Stimulated activated naive CD8-positive, alpha-beta T cell treated with anti-CD3 and anti-CD28 coated beads, Interleukin-15, Interleukin-2, amounts not matched to agents 100 ng/mL and 50 ng/mL, for 24 hours (primary cell): ENCODE measurements around the gene PNPO.
"Not testable (repeated sequence)": the region's sequence is repeated elsewhere in the genome, so short reads cannot be mapped to it uniquely, and the experiment has no call there.

Experiments used
- H3K27ac Mint-ChIP-seq: one replicate; pipeline ENCODE4 v1.8.0; 2021; ENCODE audit warnings: mild to moderate bottlenecking, mixed read lengths
- H3K27me3 Mint-ChIP-seq: one replicate; pipeline ENCODE4 v1.8.0; 2021; ENCODE audit warnings: mixed read lengths
- H3K36me3 Mint-ChIP-seq: one replicate; pipeline ENCODE4 v1.8.0; 2021; ENCODE audit warnings: low read depth, mixed read lengths
- H3K4me1 Mint-ChIP-seq: one replicate; pipeline ENCODE4 v1.8.0; 2021; ENCODE audit warnings: low read depth, mixed read lengths
- H3K4me3 Mint-ChIP-seq: one replicate; pipeline ENCODE4 v1.8.0; 2021; ENCODE audit warnings: mild to moderate bottlenecking, mixed read lengths
- H3K9me3 Mint-ChIP-seq: one replicate; pipeline ENCODE4 v1.8.0; 2021; ENCODE audit warnings: mixed read lengths

PNPO gene

DNA sequence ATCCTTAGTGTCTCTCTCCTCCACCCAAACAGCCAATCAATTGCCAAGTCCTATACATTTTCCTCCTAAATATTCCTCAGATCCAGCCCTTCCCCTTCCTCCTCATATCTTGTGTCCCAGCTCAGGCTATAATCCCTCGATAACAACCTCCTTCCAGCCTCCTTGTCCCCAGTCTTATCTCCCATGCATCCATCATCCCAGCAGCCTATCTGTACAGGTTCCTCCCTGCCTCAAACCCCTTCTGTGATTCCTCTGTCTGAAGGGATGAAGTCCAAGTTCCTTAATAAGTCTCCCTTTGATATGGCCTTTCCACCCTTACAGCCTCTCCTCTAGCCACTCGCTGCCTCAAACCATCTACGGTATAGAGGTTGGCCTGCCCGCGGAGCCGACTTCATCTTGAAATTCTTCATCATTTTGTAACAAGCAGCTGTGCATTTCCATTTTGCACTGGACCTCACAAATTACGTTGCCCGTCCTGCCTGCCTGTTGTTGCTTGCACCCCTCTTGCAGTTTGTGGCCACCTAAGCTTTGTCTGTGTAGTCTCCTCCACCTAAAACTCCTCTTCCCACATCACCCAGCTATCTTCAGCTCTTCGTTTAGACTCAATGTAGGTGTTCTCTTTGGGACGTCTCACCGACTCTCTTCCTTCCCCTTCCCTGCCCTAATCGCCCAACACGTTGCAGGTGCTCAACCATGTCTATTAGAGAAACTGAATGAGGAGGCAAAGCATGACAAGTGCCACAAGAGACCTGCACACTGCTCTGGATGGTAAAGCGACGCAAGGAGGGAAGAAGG is 28.8 kb downstream of the PNPO start:
- Mint-ChIP-seq H3K9me3 (no peaks in the 10 kb centered on the region), H3K4me1 (peaks cover 21% of the 10 kb centered on the region), H3K27me3 (no peaks in the 10 kb centered on the region), H3K4me3 (peak overlapping the region; percentile 92), H3K27ac (peak overlapping the region; percentile 82), H3K36me3 (peaks cover 21% of the 10 kb centered on the region)

DNA sequence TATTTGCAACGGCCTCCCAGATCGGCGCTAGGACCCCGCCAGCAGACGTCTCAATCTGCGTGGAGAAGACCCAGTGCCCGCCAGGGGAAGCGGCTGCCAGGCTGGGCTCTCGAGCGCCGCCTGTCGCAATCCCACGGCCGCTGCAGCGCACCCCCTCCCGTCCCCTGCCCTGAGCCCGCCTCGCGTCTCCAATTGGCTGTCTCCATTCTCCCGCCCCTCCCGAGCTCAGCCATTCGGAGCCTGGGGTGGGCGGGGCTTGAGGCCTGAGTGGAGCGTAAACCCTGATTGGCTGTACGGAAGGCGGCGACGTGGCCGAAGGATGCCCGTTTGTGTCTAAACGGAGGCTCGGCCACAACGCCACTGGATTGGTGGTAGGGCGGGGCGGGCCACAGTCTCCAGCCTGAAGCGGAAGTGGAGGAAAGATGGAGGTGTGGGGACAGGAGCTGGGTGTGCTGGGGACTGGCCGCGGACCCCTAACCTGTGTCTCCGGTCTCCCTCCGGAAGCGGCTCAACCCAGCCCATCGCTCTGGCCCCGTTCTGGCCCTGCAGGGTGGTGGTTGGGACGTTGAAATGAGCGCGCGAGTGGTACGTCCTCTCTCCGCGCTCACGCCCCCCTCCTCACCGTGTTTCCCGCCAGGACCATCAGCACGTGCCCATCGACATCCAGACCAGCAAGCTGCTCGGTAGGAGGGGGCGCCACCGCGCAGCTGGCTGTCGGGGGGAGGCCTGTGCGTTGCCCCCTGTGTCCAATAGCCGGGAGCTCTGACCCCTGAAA is 29.5 kb downstream of the PNPO start, which contains the start of gene CDK5RAP3:
CDK5RAP3 (plus strand) TSS at position 389 of the 775 bp plus-strand sequence; CDS start at position 423, 34 bp downstream.
- H3K4me3 Mint-ChIP-seq, result peak within 1 kb of the TSS; percentile 92
- H3K27ac Mint-ChIP-seq, result peak within 1 kb of the TSS; percentile 87
- peaks cover 28% of the 10 kb centered on the region for H3K36me3 Mint-ChIP-seq
- H3K9me3 Mint-ChIP-seq, result no peaks in the 10 kb centered on the region
- H3K27me3 Mint-ChIP-seq, result no peaks in the 10 kb centered on the region
- H3K4me1 Mint-ChIP-seq, result peaks cover 21% of the 10 kb centered on the region

DNA sequence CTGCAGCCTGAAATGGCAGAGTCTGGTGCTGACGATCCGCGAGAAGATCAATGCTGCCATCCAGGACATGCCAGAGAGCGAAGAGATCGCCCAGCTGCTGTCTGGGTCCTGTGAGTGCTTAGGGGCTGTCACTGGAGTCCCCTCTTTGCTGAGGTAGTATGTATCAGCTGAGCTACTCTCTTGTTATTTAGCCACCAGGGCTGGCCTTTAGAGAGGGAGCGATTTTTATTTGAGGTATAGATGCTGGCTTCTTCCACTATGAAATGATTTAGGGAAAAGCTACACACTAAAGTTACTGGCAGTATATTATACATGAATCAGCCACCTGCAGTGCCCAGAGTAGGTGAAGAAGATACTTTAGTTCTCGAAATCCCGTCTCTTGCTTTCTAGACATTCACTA is 32.2 kb downstream of the PNPO start:
- Mint-ChIP-seq H3K36me3 (peaks cover 41% of the 10 kb centered on the region), H3K9me3 (no peaks in the 10 kb centered on the region), H3K4me1 (peaks cover 21% of the 10 kb centered on the region), H3K27ac (no peak overlapping the region), H3K4me3 (no peak overlapping the region), H3K27me3 (no peaks in the 10 kb centered on the region)

DNA sequence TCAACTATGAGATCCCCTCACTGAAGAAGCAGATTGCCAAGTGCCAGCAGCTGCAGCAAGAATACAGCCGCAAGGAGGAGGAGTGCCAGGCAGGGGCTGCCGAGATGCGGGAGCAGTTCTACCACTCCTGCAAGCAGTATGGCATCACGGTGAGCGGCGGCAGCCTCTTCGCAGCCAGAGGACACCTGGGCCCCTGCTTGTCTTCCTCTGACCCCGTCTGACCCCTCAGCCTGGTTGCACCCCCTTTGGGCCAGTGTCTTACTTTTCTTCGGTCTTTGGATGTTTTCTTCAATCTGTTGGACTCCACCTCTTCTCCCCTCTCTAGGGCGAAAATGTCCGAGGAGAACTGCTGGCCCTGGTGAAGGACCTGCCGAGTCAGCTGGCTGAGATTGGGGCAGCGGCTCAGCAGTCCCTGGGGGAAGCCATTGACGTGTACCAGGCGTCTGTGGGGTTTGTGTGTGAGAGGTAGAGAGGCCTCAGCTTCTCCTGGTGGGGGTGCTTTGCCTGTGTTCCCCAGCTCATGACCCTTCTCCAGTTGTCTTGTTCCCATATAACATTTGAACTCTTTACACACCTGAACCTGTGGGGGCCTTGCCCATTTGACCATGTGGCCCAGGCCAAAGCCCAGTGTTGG is 33.9 kb downstream of the PNPO start:
- H3K27ac Mint-ChIP-seq, result no peak overlapping the region
- H3K9me3 Mint-ChIP-seq, result no peaks in the 10 kb centered on the region
- H3K36me3 Mint-ChIP-seq, result peaks cover 57% of the 10 kb centered on the region
- no peak overlapping the region for H3K4me3 Mint-ChIP-seq
- no peaks in the 10 kb centered on the region for H3K27me3 Mint-ChIP-seq
- H3K4me1 Mint-ChIP-seq, result peaks cover 13% of the 10 kb centered on the region

DNA sequence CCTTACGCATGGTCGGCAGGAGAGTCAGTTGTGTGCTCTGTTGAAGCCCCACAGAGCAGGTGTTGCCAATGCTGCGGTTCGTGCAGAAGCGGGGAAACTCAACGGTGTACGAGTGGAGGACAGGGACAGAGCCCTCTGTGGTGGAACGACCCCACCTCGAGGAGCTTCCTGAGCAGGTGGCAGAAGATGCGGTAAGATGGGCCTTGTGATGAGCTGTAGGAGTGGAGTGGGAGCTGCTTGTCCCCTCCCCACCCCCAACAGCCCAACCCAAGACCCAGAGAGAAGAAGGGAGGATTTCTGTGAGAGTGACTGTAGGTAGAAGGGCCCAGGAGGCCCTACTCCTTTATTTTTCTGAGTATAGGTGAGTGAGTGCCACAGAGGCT is 34.4 kb downstream of the PNPO start:
- H3K4me1 Mint-ChIP-seq, result peaks cover 10% of the 10 kb centered on the region

DNA sequence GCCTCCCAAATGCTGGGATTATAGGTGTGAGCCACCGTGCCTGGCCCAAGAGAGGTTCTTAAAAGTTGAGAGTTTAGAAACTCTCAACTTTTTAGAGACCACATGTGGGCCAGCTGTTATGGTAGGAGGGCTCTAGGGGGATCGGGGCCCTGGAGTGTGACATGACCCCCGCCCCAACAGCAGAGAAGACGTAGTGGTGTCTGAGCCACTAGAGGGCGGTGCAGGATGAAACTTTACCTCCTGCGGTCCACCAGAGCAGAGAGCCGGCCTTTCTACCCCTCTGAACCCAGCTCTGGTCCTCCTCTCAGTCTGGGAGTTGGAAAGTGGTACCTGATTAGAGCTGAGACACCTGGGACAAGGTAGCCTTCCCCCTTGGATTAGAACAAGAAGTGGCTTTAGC is 37.0 kb downstream of the PNPO start:
- Mint-ChIP-seq H3K36me3 (peaks cover 62% of the 10 kb centered on the region), H3K27me3 (no peaks in the 10 kb centered on the region), H3K4me1 (no peaks in the 10 kb centered on the region), H3K9me3 (no peaks in the 10 kb centered on the region), H3K27ac (no peak overlapping the region), H3K4me3 (no peak overlapping the region)

More for the DNA sequence above, 34.4 kb downstream of the PNPO start:
- Mint-ChIP-seq H3K9me3 (no peaks in the 10 kb centered on the region), H3K4me3 (no peak overlapping the region), H3K27ac (no peak overlapping the region), H3K36me3 (peaks cover 62% of the 10 kb centered on the region), H3K27me3 (no peaks in the 10 kb centered on the region)

DNA sequence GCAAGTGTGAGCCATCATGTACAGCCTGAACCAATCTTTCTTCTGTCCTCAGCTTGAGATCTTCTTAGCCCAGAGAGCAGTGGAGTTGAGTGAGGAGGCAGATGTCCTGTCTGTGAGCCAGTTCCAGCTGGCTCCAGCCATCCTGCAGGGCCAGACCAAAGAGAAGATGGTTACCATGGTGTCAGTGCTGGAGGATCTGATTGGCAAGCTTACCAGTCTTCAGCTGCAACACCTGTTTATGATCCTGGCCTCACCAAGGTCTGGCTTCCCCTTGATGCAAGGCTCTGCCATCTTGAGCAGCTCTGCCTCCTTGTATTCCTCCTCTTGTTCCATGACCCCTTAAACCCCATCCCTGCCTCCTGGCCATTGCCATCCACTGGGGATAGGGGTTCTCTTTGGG is 39.2 kb downstream of the PNPO start:
- Mint-ChIP-seq H3K27ac (no peak overlapping the region), H3K4me1 (no peaks in the 10 kb centered on the region), H3K4me3 (no peak overlapping the region), H3K9me3 (no peaks in the 10 kb centered on the region), H3K36me3 (peaks cover 54% of the 10 kb centered on the region), H3K27me3 (no peaks in the 10 kb centered on the region)

DNA sequence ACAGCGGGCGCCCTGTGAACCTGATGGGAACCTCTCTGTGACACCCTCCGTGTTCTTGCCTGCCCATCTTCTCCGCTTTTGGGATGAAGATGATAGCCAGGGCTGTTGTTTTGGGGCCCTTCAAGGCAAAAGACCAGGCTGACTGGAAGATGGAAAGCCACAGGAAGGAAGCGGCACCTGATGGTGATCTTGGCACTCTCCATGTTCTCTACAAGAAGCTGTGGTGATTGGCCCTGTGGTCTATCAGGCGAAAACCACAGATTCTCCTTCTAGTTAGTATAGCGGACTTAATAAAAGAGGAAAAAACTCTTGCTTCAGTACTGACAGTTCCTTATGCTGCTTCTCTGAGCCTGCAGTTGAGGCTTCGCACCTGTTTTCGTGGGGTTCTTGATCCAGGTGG is 40.1 kb downstream of the PNPO start:
- no peaks in the 10 kb centered on the region for H3K27me3 Mint-ChIP-seq
- H3K4me3 Mint-ChIP-seq, result no peak overlapping the region
- H3K4me1 Mint-ChIP-seq, result no peaks in the 10 kb centered on the region
- H3K27ac Mint-ChIP-seq, result no peak overlapping the region
- H3K9me3 Mint-ChIP-seq, result no peaks in the 10 kb centered on the region
- peaks cover 49% of the 10 kb centered on the region for H3K36me3 Mint-ChIP-seq

DNA sequence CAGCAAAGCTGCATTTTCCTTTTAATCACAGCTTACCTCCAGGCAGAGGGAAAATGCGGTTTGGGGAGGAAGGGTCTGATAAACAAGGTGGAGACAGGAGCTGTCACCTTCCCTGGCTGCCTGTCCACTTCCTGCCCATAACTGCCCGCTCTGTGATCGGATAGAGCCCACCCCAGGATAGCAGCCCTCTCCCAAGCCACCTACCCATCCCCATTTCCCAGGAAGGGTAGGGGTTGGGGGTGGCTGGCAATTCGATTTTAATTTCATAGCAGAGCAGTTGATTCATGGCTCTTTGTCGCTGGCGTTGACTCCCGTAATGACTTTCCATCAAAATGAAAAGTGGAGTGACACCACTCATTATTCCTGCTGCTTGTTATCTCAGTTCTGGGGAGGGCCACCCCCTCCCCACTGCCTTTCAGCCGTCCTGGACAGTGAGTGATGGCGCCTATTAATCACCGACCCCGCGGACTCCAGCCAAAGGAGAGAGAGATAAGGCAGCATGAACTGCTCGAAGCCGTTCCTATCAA is 40.8 kb downstream of the PNPO start:
- H3K9me3 Mint-ChIP-seq, result no peaks in the 10 kb centered on the region
- no peaks in the 10 kb centered on the region for H3K27me3 Mint-ChIP-seq
- no peak overlapping the region for H3K27ac Mint-ChIP-seq
- no peaks in the 10 kb centered on the region for H3K4me1 Mint-ChIP-seq
- peaks cover 45% of the 10 kb centered on the region for H3K36me3 Mint-ChIP-seq
- no peak overlapping the region for H3K4me3 Mint-ChIP-seq

DNA sequence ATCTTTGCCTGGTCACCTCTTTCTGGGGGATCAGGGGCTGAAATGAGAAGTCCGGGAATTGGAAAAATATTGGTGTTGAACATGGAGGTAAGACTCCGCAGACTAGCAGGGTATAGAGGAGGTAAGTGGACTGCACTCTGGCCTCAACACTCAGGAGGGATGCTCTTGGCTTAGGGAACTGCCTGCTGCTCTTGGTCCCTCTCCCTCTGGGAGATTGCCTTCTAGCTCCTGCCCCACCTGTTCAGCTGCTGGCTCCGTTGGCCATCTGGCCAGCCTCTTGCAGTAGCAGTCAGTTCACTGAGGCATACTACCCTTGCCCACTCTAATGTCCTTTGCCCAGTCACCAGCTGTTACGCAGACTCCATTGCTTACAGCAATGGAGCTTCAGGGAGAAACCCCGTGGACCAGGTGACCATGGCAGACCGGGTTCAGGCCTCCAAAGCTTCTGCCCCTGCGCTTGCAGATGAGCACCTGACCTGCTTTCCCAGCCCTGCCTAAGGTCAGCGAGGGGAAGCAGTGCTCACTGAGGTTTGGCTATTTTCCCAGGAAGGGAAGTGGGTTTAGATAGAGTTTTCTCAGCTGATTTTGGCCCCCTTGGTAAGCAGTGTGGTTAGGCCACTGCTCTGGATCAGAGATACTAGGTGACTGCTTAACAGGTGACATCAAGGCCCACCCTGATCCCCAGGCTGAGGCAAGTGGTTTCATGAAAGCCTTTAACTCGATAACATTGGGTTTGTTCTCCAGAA is 41.4 kb downstream of the PNPO start:
- no peak overlapping the region for H3K27ac Mint-ChIP-seq
- no peaks in the 10 kb centered on the region for H3K27me3 Mint-ChIP-seq
- H3K4me1 Mint-ChIP-seq, result no peaks in the 10 kb centered on the region
- H3K9me3 Mint-ChIP-seq, result no peaks in the 10 kb centered on the region
- peaks cover 38% of the 10 kb centered on the region for H3K36me3 Mint-ChIP-seq
- H3K4me3 Mint-ChIP-seq, result no peak overlapping the region

DNA sequence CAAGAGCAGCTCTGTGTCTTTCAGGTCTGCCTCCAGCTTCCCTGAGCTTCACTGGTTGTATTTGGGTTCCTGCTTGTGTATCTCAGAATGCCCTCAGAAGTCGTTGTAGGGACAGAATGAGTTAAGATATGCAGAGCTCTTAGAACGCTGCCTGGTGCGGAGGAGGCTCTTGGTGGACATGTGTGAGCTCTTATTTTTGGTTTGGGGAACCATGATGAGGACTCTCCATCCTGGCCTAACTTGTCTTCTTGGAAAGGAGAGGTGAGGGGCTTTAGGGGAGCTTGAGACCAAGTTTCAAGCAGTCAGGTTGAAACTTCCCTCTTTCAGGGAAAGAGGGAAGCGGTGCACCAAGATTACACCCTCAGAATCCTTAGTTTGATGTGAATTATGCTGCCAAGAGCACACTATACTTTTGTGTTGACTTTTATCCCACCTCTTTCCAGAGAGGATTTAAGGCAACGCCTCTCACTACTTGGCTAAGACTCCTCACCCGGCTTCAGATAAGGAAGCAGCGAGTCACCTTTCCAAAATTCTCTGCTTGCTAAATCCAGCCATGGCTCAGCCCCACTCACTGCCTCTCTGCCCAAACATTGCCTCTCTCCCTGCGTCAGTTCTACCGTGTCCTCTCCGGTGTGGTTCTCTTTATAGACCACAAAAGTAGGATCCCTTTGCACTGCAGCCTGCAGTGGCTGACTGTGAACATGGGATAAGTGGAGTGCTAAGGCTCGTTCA is 42.3 kb downstream of the PNPO start:
- H3K4me1 Mint-ChIP-seq, result no peaks in the 10 kb centered on the region
- H3K4me3 Mint-ChIP-seq, result no peak overlapping the region
- H3K27ac Mint-ChIP-seq, result no peak overlapping the region
- peaks cover 37% of the 10 kb centered on the region for H3K36me3 Mint-ChIP-seq
- H3K9me3 Mint-ChIP-seq, result no peaks in the 10 kb centered on the region
- no peaks in the 10 kb centered on the region for H3K27me3 Mint-ChIP-seq

DNA sequence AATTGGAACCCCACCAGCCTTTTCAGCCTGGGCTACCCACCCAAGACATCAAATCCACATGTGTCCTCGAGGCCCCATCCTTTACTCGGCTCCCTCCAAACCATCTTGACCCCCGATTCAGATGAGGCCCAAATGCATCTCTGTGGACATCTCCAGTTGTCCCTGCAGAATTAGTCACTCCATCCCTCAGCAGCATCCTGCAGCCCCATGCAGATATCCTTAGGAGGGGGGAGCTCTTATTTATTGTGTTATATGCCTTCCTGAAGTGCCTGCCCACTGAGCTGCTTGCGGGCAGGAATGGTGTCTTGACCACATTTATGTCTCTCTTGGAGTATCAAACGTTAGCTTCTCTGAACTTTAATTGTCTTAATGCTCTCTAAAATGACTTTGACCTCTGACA is 45.1 kb downstream of the PNPO start:
- H3K4me3 Mint-ChIP-seq, result no peak overlapping the region
- H3K4me1 Mint-ChIP-seq, result peaks cover 3% of the 10 kb centered on the region
- peaks cover 14% of the 10 kb centered on the region for H3K36me3 Mint-ChIP-seq
- H3K27me3 Mint-ChIP-seq, result no peaks in the 10 kb centered on the region
- H3K9me3 Mint-ChIP-seq, result no peaks in the 10 kb centered on the region
- no peak overlapping the region for H3K27ac Mint-ChIP-seq

DNA sequence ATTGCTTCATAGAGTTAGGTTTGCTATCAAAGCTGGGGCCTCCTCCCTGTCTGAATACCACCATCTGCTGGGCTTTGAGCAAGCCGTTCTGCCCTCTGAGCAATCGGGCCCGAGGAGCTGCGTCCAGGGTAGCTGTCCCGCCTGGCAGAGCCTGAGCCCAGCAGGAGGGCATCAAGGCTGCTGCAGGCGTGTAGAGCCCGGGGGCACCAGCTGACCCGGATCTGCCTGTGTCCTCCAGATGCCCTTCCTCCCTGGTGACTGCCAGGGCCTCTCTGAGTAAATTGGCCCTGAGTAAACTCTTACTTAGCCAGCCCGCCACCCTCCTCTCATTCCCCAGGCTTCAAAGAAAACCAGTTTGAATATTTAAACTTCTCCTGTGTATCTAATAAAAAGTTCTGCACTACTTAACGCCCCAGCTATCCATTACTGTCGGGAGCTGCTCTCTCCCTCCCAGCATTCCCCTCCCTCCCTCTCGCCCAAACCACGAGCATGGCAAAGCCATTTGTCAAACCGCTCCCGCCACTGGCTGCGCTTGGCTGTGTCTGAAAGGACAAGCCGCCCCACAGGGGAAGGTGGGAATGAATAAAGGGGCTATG is 46.0 kb downstream of the PNPO start:
- Mint-ChIP-seq H3K4me1 (peaks cover 3% of the 10 kb centered on the region), H3K9me3 (no peaks in the 10 kb centered on the region), H3K36me3 (peaks cover 11% of the 10 kb centered on the region), H3K4me3 (no peak overlapping the region), H3K27me3 (no peaks in the 10 kb centered on the region), H3K27ac (no peak overlapping the region)

DNA sequence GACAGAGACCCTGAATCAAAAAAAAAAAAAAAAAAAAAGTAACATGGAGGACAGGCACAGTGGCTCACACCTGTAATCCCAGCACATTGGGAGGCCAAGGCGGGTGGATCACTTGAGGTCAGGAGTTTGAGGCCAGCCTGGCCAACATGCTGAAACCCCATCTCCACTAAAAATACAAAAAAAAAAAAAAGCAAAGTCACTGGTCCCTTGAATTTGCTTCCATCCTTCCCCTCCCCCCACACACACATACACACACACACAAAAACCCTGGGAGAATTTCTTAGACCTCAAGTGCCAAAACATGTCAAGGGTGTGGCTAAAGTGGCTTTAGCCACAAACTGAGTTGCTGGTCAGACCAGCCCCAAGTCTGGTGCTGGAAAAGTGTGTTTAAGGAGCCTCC is 47.1 kb downstream of the PNPO start:
- H3K36me3 Mint-ChIP-seq, result peaks cover 11% of the 10 kb centered on the region
- not testable (repeated sequence) for H3K4me1 Mint-ChIP-seq, H3K9me3 Mint-ChIP-seq, H3K27me3 Mint-ChIP-seq, H3K27ac Mint-ChIP-seq, H3K4me3 Mint-ChIP-seq
